Kidney capillary endothelial cell (primary cell): ENCODE results near the gene SLC25A21.
"Not testable (repeated sequence)": the region's sequence is repeated elsewhere in the genome, so short reads cannot be mapped to it uniquely, and the experiment has no call there.

Experiments
- DNase-seq: peaks from one replicate; pipeline ENCODE4 v3.0.0-alpha.2; 2018; ENCODE audit warnings: low spot score

Gene SLC25A21

DNA sequence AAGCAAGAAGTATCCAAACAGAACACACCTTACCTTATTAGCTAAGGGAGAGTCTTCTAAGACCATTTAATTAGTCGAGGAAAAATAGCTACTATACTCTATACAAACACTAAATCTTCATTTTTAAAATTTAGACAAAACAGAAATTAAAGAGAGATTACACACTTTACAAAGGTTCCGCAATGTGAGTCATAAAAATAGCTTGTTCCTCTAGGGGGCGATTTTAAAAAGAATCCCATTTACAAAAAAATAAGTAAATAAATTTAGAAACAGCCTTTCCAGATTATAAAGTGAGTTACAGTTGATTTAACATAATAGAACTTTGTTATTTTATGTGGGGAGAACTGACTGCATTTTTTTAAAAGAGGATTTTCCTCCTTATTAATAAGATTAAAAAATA lies 309.1 kb downstream of the SLC25A21 start:
- no peak for DNase-seq

DNA sequence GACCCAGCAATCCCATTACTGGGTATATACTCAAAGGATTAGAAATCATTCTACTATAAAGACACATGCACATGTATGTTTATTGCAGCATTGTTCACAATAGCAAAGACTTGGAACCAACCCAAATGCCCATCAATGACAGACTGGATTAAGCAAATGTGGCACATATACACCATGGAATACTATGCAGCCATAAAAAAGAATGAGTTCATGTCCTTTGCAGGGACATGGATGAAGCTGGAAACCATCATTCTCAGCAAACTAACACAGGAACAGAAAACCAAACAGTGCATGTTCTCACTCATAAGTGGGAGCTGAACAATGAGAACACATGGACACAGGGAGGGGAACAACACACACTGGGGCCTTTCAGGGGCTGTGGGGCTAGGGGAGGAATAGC lies 310.2 kb downstream of the SLC25A21 start:
- DNase-seq: not testable (repeated sequence)

DNA sequence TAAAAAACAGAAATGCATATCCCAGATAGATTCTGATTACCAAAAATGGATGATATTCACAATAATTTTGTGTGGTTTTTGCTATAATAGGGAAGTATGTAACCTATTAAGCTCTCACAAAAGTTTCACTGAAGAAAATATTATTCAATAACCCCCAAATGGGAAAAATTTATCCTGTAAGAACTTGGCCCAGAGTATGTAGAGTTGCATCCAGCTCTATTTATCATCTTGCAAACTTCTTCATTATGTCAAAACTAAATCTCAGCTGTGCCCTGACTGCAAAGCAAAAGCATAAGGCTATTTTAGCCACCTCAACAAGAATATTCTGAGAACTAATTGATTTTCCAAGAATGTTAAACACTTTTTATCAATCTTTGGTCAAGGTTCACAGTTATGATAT lies 311.6 kb downstream of the SLC25A21 start:
- DNase-seq: no peak

DNA sequence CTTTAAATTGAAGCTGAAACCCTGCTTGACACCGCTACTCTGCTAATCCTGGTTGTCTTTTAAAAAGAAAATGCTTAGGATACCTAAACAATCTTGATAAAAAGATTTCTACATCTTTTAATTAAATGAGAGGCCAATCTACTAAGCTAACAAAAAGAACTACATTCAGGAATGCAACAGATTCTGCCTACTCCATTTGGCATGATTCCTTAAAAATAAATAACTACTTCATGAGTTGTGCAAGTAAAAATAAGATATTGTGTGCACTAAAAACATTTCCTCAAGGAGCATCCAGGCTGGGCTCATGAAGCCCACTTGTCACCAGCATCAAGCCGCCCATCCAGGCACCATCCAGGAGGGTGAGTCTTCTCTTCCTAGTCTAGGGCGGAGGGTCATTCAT lies 313.3 kb downstream of the SLC25A21 start:
- DNase-seq: no peak

DNA sequence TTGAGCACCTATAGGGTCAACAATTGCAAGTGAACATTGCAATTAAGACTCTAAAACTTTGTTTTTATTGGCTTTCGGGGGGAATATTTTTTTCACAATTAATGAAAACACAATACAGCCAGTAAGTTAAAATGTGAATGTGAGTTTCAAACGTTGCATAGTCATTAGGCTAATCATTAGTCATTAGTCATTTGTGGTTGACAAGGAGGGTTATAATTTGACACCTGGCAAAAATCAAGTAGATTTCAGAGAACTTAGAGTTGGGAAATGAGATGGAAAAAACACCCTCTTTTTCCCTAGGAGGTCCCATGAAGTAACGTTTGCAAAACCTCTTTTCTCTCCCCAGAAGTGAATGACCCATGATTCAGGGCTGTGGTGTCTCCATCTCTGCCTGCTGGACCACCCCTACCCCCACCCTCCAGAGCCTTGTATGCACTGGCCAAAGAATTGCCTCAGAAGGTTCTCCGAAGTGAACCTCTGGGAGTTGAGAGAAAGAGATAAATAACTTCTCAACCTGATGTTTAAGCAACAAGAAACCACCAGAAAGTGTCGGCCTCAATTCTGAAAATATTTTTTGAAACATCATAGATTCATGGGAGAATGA lies 314.5 kb downstream of the SLC25A21 start:
- no peak for DNase-seq

DNA sequence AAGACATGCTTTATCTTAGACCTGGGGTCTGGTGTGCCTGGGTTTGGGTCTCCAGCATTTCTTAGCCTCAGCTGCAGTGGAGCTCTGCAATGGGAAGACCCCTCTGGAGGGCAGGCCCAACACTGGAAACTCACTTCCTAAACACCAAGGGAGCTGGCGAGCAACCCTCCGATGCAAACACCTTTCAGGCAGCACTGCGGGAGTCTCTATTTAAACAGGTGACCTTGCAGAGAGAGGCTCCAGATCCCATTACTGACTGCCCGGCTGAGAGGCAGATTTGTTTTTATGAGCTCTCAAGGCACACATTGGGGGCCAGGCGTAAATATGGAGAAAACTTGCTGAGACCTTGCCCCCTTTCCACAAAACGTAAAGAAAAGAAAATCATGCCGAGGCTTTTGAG lies 315.3 kb downstream of the SLC25A21 start:
- DNase-seq: no peak

DNA sequence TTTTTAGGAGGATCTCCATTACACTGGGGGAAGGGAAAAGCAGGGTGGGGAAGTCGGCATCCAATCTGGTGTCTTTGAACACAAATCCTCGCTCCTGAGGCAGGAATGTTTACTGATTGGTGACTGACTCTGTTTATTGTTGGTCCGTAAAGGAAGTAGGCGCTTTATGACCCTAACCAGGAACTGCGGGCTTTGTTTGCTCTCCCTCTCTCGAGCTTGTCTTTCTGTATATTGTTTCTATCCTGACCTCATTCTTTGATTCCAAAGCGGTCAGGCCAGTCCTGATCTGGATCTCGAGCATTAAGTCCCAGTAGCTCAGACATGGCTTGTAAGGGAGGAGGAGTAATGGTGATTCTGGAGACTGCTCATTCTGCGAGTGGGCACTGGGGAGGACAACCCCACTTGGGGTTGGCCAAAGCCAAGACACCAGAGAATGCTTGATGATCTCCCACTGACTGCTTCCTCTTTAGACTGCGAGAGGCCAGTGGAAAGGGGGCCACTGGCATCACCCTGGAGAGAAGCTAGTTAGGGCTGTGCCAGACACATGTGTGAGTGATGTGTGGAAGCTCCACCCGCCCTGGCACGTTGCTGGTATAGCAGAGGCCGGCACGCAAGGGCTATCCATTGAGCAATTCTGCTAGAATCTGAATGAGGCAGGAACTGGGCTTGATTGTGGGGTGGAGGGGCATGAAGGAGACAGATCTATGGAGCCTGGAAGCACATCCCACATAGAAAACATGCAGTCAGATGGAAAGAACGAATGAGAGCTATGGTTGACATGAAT lies 316.1 kb downstream of the SLC25A21 start:
- DNase-seq: no peak

DNA sequence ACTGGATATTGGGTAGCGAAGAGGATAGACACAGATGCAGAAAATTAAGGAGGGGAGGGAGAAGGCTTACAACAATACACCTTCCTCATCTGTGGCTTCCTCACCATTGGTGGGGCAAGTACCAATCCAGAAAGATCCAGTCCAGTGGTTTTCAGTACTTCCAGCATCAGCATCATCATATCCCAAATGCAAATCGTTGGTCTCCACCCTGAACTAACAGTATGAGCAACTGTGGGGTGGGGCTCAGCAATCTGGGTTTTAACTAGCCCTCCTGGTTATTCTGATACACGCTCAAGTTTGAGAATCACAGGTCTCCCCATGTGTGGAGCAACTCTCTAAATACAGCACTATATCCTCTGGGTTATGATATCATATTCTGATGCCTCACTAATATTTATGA lies 317.0 kb downstream of the SLC25A21 start:
- DNase-seq: no peak

DNA sequence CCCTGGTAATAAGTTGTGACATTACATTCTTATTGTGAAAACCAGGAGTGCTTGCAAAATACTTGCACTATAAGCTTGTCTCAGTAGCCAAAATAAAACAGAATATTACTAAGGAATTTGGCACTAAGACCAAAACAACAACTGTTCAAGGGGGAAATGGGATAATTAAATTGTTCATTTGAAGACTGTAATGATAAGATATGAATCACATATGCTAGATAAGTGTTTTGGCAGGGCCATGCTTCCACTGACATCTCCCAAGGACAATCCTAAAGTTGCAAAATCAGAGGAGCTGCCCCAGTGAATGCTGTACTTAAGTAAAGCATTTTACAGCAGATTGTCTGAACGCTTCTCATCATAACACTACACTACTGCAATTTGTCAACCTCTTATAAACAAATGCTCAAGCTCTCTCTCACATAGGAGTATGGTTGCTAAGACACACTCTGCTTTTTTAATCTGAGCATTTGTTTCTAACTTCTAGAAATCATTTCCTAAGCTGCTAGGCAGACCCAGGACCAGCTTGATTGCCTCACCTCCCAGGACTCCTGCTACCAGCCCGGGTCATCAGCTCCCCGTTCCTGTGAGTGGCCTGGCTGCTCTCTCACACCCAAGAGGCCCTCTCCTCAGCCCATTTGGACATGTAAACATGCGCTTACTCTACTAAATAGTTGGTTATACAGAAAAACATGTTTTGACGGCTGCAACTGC lies 319.3 kb downstream of the SLC25A21 start:
- no peak for DNase-seq

DNA sequence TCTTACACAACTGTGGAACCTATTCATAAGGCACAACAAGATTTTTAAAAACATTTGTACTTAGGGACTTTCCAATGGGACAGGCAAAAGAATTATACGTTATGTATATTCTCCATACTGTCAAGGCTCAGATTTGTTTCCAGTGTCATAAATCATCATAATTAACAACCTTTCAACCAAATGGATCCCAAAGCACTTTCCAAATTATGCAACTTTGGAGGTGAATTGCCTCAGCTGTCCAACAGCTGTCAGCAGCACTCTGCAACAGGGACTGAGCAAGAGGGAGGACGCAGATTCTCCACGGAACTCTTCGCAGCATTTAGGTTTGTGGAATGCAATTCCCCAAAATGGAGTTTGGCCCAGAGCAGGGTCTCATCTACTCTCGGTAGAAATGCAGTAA lies 324.2 kb downstream of the SLC25A21 start:
- DNase-seq: no peak

DNA sequence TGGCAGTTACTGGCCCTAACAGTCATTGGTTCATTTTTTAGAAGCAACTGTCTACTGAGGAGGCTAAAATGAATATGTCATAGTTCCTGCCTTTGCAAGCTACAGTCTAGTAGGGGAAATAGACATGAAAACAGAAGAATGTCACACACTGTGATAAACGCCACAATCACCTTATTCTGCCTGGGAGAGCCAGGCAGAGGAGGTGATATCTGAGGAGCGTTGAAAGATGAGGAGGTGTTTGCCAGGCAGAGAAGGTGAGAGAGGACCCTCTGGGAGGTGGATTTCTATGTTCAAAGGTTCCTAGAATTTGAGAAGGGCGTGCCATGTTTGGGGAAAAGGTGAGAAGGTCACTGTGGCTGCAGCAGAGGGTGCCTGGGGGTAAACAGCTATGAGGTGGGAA lies 325.0 kb downstream of the SLC25A21 start:
- no peak for DNase-seq

DNA sequence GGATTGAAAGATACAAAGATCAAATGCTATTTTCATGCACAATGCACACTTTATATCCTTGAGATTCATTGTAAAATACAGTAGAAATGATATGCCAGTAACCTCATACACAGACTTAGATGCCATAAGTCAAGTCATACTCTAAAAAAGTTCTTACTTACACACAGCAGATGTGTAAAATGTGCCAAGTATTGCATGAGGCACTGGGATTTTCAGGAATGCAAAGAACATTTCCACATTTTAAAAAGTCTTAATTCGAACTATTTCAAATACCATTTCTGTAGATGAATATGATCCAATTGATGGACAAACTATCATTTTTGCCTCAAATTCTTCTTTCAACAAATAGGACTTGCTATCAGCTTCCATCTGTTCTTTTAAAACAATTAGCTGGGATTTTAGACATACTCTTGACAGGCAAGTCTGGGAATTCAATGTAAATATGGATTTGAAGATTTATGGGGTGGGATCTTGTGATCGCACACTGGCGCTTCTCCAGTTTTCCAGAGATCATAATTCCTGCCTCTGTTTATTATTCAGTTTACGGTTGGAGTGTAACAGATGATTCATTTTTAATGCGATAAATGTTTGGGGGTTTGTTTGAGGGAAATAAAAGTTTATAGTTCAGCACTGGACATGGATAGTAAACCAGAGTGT lies 326.9 kb downstream of the SLC25A21 start:
- no peak for DNase-seq

DNA sequence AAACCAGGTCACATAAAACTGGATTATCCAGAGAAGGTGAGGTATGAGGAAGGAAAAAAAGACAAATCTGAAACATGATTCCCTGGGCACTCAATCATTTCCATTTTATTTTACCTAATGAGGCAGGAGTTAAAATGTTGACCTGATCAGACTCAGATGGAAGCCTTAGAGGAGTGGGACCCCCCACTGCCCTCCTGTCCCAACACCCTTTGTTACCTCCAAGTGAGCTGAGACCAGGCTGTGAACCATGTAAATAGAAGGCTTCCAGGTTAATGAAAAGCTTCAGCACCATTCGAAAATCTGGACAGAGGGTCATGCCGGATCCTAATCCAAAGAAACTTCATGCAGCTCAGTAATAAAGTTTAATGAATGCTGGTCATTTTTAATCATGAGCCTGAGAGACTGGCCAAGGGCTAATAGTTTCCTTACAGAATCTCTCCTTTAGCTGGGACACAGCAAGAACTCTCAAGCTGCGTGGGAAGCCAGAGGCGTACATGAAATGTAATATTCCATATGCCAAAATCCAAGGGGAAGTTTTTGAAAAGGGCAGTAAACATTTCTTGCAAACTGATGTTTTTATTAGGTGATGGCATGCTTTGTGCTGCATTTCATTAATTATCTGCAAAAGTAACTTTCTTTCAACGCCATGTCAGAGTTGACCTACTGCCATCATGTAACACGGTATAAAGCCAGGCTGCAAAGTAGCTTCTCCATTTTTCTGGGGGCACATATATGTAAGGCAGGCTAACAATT lies 327.8 kb downstream of the SLC25A21 start:
- no peak for DNase-seq

DNA sequence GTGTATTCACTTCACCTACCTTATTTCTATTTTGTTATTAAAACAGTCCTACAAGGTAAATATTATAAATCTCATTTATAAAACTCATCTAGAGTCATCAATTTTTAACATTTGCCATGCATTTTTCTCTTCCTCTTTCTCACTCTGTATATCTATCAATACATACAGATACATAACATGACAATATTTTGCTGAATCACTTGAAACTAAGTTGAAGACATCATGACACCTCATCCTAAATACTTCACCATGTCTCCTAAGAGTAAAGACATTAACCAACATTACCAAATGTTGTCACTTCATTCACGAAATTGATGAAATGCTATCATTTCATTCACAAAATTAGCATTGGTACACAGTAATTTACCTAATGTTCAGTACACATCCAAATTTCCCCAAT lies 329.0 kb downstream of the SLC25A21 start:
- DNase-seq: no peak

DNA sequence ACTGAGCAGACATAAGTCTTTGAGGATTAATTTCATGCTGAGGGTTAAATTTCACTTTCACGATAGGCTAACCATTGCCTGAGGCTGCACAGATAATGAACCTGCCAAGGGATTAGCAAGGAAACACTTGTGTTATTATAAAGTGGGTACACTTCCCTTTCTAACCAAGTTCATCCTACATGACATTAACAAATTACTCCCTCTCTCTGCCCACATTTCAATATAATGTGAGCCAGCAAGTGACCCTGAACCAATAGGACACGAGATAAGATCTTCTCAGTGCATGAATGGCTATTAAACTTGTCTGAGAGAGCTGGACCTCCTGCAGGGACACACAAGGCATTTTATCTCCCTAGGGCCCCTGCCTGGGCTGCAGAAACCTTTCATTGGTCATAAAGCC lies 337.3 kb downstream of the SLC25A21 start:
- DNase-seq: no peak

DNA sequence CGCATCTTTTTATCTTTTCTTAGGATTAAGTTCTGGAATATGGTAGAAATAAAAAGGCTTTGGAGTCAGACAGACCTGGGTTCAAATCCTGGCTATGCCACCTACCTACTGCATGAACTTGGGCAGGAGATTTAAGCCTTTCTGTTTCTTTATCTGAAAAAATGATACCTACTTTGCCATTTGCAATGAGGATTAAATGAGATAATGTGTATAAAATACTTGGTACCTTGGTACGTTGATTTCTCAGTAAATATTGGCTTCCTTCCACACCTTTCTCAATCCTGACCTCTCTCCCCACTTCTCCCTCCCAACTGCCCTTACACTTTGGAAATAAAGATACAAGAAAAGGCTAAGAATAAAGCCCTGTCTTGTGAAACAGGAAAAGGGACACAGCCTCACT lies 338.1 kb downstream of the SLC25A21 start:
- DNase-seq: no peak

DNA sequence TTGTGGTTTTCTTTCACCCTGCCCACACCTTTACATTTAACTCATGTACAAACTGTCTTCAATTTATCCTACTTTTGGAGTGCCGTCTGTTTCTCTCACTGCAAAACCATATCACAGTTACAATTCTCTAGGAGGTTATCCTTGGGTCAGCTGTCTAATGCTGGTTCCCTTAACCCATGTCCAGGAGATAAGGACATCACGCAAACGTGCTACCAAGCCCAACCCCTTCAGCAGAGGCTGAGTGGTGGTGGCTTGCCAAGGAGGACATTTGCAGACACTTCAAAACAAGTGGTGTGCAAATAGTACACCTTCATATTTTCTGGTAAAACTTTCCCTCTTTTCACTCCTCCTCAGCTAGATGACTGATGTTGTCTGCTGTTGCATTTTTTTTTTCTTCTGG lies 342.9 kb downstream of the SLC25A21 start:
- no peak for DNase-seq

DNA sequence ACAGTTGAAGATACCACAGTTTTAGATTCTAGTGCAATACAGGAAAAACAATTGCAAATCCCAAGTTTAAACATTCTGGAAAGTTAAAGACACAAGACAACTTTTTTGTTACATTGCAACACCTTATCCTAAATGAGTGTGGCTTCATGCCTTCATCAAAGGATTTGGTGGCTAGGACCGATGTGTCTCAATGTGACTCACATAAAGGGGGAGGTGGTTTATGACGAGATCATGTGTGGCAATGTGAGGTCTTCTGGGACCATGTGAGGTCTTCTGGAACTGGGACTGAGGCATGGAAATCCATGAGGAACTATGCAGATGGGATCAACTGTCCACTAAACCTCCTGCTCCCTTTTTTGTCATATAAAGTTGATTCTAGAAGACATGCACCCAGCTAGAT lies 344.5 kb downstream of the SLC25A21 start:
- DNase-seq: no peak

DNA sequence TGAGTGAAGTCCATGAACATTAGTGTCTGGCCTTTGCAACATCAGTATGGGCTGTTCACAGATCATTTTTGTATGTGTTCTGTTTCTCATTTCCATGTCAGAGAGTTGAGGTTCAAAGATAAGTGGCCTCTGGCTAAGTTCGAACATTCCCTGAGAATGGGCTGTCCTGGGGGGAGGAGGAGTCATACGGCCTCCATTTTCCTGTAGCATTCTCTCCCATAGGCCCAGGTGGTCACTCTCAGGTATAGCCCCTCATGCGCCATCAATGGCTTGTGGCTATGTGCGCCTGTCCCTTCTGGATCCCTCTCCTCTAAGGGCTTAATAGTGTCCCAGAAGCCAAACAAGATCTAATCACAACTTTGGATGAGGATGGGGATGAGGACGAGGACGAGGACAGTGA lies 345.8 kb downstream of the SLC25A21 start:
- no peak for DNase-seq

DNA sequence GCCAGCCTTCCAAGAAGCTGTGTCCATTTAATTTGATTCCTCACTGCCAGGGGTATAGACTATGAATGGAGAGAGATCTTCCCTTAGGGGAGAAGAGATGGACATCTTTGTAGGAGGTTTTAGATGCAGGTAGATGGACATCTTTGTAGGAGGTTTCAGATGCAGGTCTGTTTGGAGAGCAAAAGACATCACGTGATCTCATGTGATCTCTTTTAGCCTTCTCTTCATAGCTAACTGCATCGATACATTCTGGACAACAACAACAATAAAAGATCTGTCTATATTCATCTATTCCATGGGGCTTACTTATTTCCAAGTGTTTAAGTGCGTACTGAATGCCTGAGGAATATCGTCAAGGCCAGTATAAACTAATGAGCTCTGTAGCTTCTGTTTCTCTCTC lies 347.6 kb downstream of the SLC25A21 start:
- no peak for DNase-seq

DNA sequence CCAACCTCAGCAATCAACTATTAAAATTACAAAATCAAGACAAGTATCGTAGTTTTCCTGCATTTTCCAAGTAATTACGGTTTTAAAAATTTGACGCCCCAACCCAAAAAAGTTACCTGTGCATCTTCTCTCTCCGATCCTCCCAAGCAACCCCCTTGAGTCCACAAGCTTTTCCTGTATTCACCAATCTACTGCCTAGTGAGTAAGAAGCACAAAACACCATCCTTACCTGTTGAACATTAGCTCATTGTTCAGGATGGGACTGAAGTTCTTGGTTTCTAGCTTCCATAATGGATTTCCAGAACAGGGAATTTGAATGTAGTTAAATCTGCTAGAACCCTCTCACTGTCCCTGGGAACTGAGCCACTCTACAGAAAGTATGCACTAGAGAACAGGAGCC lies 348.8 kb downstream of the SLC25A21 start:
- DNase-seq: no peak

DNA sequence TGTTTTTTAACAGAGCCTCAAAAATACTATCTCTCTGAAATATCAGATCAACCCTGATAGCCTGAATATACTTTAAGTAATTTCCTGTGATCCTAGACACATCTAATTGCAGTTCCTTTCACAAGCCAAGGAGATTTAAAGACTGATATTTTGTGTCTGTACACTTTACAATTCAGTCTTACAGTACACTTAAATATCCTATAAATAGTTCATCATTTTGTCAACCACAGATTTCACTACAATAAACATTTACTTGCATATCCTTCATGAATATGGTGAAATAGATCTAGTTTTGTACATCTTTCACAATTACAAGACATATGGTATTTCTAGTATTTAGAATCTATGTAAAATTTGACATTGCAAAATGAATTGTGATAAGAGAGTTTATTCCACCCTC lies 349.7 kb downstream of the SLC25A21 start:
- no peak for DNase-seq
